HUES64 (cell line): ENCODE measurements around the gene TNFRSF14.

Source experiments
- H3K27ac ChIP-seq: 2 replicates; pipeline ENCODE4 v1.7.0; 2013; ENCODE audit warnings: low read depth, low read length, inconsistent platforms
- H3K27me3 ChIP-seq: 2 replicates; pipeline ENCODE4 v1.6.1; 2013; ENCODE audit warnings: mild to moderate bottlenecking, low read length; ENCODE audit not compliant: insufficient read depth
- H3K36me3 ChIP-seq: 2 replicates; pipeline ENCODE4 v1.6.1; 2013; ENCODE audit warnings: mild to moderate bottlenecking, low read length; ENCODE audit not compliant: insufficient read depth
- H3K4me1 ChIP-seq: 2 replicates; pipeline ENCODE4 v1.6.1; 2013; ENCODE audit warnings: mild to moderate bottlenecking, low read length, moderate library complexity; ENCODE audit not compliant: insufficient read depth
- H3K4me3 ChIP-seq: 2 replicates; pipeline ENCODE4 v1.5.1; 2013; ENCODE audit warnings: mild to moderate bottlenecking, low read length, moderate library complexity
- H3K9ac ChIP-seq: 2 replicates; pipeline ENCODE4 v1.6.1; 2013; ENCODE audit warnings: mild to moderate bottlenecking, low read depth, low read length
- H3K9me3 ChIP-seq: 2 replicates; pipeline ENCODE4 v1.6.1; 2013; ENCODE audit warnings: low read depth, low read length; ENCODE audit not compliant: insufficient read depth
- WGBS: fragments of 150-250, 120-280 bp; methylation state at CpG from one replicate; pipeline ENCODE4 v1.1.7; 2013; ENCODE audit warnings: missing lambda C conversion rate; 5-methylcytosine and 5-hydroxymethylcytosine counted together

Gene TNFRSF14

GRCh38 chr1:2602311-2602835 is 46.2 kb downstream of the TNFRSF14 start:
- Histone ChIP-seq H3K9ac (no peak overlapping the region), H3K36me3 (no peaks in the 10 kb centered on the region), H3K4me3 (no peak overlapping the region), H3K27me3 (no peaks in the 10 kb centered on the region), H3K9me3 (no peaks in the 10 kb centered on the region), H3K4me1 (no peaks in the 10 kb centered on the region), H3K27ac (no peak overlapping the region)
- 85% methylated on average over 15 of the region's 15 CpGs for WGBS

- no peaks in the 10 kb centered on the region for H3K27me3 ChIP-seq
- H3K9me3 ChIP-seq, result no peaks in the 10 kb centered on the region
- no peak overlapping the region for H3K27ac ChIP-seq
- no peak overlapping the region for H3K4me3 ChIP-seq
- WGBS, result 83% methylated on average over 18 of the region's 18 CpGs
- H3K36me3 ChIP-seq, result no peaks in the 10 kb centered on the region
- H3K9ac ChIP-seq, result no peak overlapping the region
- no peaks in the 10 kb centered on the region for H3K4me1 ChIP-seq
Measured at GRCh38 chr1:2602866-2603520, 46.8 kb downstream of the TNFRSF14 start.

- Histone ChIP-seq H3K36me3 (no peaks in the 10 kb centered on the region), H3K9me3 (no peaks in the 10 kb centered on the region), H3K4me3 (no peak overlapping the region), H3K27ac (no peak overlapping the region), H3K4me1 (no peaks in the 10 kb centered on the region), H3K27me3 (no peaks in the 10 kb centered on the region), H3K9ac (no peak overlapping the region)
- WGBS, result 93% methylated on average over 25 of the region's 25 CpGs
Measured at GRCh38 chr1:2603521-2604155, 47.5 kb downstream of the TNFRSF14 start.

GRCh38 chr1:2604156-2604843 is 48.1 kb downstream of the TNFRSF14 start:
- no peaks in the 10 kb centered on the region for H3K36me3 ChIP-seq
- 88% methylated on average over 19 of the region's 19 CpGs for WGBS
- no peaks in the 10 kb centered on the region for H3K9me3 ChIP-seq
- no peaks in the 10 kb centered on the region for H3K27me3 ChIP-seq
- no peak overlapping the region for H3K27ac ChIP-seq
- H3K9ac ChIP-seq, result no peak overlapping the region
- H3K4me3 ChIP-seq, result no peak overlapping the region
- H3K4me1 ChIP-seq, result no peaks in the 10 kb centered on the region

GRCh38 chr1:2604844-2605508 is 48.8 kb downstream of the TNFRSF14 start:
- Histone ChIP-seq H3K4me1 (no peaks in the 10 kb centered on the region), H3K9ac (no peak overlapping the region), H3K36me3 (no peaks in the 10 kb centered on the region), H3K4me3 (no peak overlapping the region), H3K27ac (no peak overlapping the region), H3K9me3 (no peaks in the 10 kb centered on the region), H3K27me3 (no peaks in the 10 kb centered on the region)
- WGBS, result 86% methylated on average over 14 of the region's 14 CpGs

GRCh38 chr1:2605509-2606395 is 49.6 kb downstream of the TNFRSF14 start:
- no peak overlapping the region for H3K4me3 ChIP-seq
- no peaks in the 10 kb centered on the region for H3K36me3 ChIP-seq
- 93% methylated on average over 47 of the region's 48 CpGs for WGBS
- H3K9me3 ChIP-seq, result no peaks in the 10 kb centered on the region
- no peaks in the 10 kb centered on the region for H3K4me1 ChIP-seq
- H3K27me3 ChIP-seq, result 0 out of 2 replicates have a peak, but pooled peaks cover 3% of the 10 kb centered on the region
- H3K9ac ChIP-seq, result no peak overlapping the region
- H3K27ac ChIP-seq, result no peak overlapping the region

GRCh38 chr1:2606396-2606880 is 50.3 kb downstream of the TNFRSF14 start:
- H3K27ac ChIP-seq, result no peak overlapping the region
- WGBS, result 86% methylated on average over 15 of the region's 15 CpGs
- no peak overlapping the region for H3K4me3 ChIP-seq
- 0 out of 2 replicates have a peak, but pooled peaks cover 3% of the 10 kb centered on the region for H3K27me3 ChIP-seq
- no peaks in the 10 kb centered on the region for H3K4me1 ChIP-seq
- no peaks in the 10 kb centered on the region for H3K9me3 ChIP-seq
- H3K36me3 ChIP-seq, result no peaks in the 10 kb centered on the region
- H3K9ac ChIP-seq, result no peak overlapping the region

- no peak overlapping the region for H3K4me3 ChIP-seq
- H3K9ac ChIP-seq, result no peak overlapping the region
- H3K36me3 ChIP-seq, result no peaks in the 10 kb centered on the region
- no peak overlapping the region for H3K27ac ChIP-seq
- no peaks in the 10 kb centered on the region for H3K9me3 ChIP-seq
- 0 out of 2 replicates have a peak, but pooled peaks cover 3% of the 10 kb centered on the region for H3K27me3 ChIP-seq
- 89% methylated on average over 36 of the region's 36 CpGs for WGBS
- no peaks in the 10 kb centered on the region for H3K4me1 ChIP-seq
Measured at GRCh38 chr1:2606881-2607621, 50.9 kb downstream of the TNFRSF14 start.

- H3K9me3 ChIP-seq, result no peaks in the 10 kb centered on the region
- H3K4me1 ChIP-seq, result no peaks in the 10 kb centered on the region
- 86% methylated on average over 13 of the region's 13 CpGs for WGBS
- H3K27ac ChIP-seq, result no peak overlapping the region
- H3K4me3 ChIP-seq, result no peak overlapping the region
- 0 out of 2 replicates have a peak, but pooled peaks cover 3% of the 10 kb centered on the region for H3K27me3 ChIP-seq
- H3K36me3 ChIP-seq, result no peaks in the 10 kb centered on the region
- H3K9ac ChIP-seq, result no peak overlapping the region
Measured at GRCh38 chr1:2607641-2608091, 51.5 kb downstream of the TNFRSF14 start.
